Colonic mucosa (tissue), 4 donors: ENCODE measurements around the gene AGFG1. TPM values are rescaled to one million over a fixed set of nuclear protein-coding genes. Genes with fewer than 3 reads are reported as not detected.

ENCODE experiments used
- DNase-seq: peaks from one replicate; pipeline ENCODE4 v3.0.0-alpha.2; 2020
- H3K27ac ChIP-seq: fragments of 200-600 bp; one replicate; pipeline ENCODE4 v1.8.0; 2021
- H3K27me3 ChIP-seq: fragments of 200-600 bp; one replicate; pipeline ENCODE4 v1.8.0; 2021
- H3K36me3 ChIP-seq: fragments of 200-600 bp; one replicate; pipeline ENCODE4 v1.8.0; 2021
- H3K4me1 ChIP-seq: fragments of 200-600 bp; one replicate; pipeline ENCODE4 v1.8.0; 2021; ENCODE audit warnings: mild to moderate bottlenecking
- H3K4me3 ChIP-seq: fragments of 200-600 bp; one replicate; pipeline ENCODE4 v1.8.0; 2021
- H3K9ac ChIP-seq, 2 donors: one replicate each; pipeline ENCODE4 v1.7.0; 2013; ENCODE audit warnings: control low read depth in 2 of 2, low read depth in 2 of 2, low read length in 2 of 2
- H3K9me3 ChIP-seq: fragments of 200-600 bp; one replicate; pipeline ENCODE4 v1.8.0; 2021
- CTCF ChIP-seq: fragments of 200-600 bp; IDR thresholded peaks from one replicate; pipeline ENCODE4 v1.8.0; 2022; ENCODE audit warnings: antibody characterized with exemption, mild to moderate bottlenecking
- intact Hi-C: fragments of 100-400 bp; cut with DNase I; formaldehyde crosslinking; loops from one replicate; pipeline ENCODE4 v1.14.1; 2022
- total RNA-seq, 2 donors: library from RNA; stranded (reverse); fragmentation: NEBNext Ultra II Directional in 1 of 2; extraction: Animal tissue kit (Norgen Biotek cat#: 25700) in 1 of 2; gene quantifications; one replicate each; pipeline ENCODE4 v1.2.1, GENCODE V29; 2021
- donor health status: healthy.
- donor health status: DM: no; HTN: no; CAD: no.
- donor health status: DM: no; HTN: no; CAD: no.

The AGFG1 gene
- total RNA-seq, 2 donors from 2014 or later = 83.3 to 101 TPM

- no peaks in the 10 kb centered on the region for H3K9me3 ChIP-seq
- no peaks in the 10 kb centered on the region for H3K36me3 ChIP-seq
- H3K4me1 ChIP-seq = peaks cover 8% of the 10 kb centered on the region
- no peak overlapping the region for H3K4me3 ChIP-seq
- no peak overlapping the region for H3K9ac ChIP-seq
- H3K27me3 ChIP-seq = no peaks in the 10 kb centered on the region
- TF ChIP-seq CTCF = no peak
- intact Hi-C loops = no loop called here
- peak; percentile 52 for DNase-seq
- H3K27ac ChIP-seq = peak overlapping the region; percentile 82
Observed at GRCh38 chr2:227450311-227450841, 21.6 kb upstream of the AGFG1 start.

- peak; percentile 33 for DNase-seq
- Histone ChIP-seq H3K4me3 (no peak overlapping the region), H3K9me3 (no peaks in the 10 kb centered on the region), H3K4me1 (peaks cover 8% of the 10 kb centered on the region), H3K27me3 (no peaks in the 10 kb centered on the region), H3K36me3 (no peaks in the 10 kb centered on the region), H3K9ac (no peak overlapping the region), H3K27ac (peak overlapping the region; percentile 82)
- TF ChIP-seq CTCF = no peak
- intact Hi-C loops = no loop called here
Observed at GRCh38 chr2:227450926-227451654, 20.9 kb upstream of the AGFG1 start.

GRCh38 chr2:227451655-227451992 lies 20.3 kb upstream of the AGFG1 start:
- Histone ChIP-seq H3K9ac (no peak overlapping the region), H3K27me3 (no peaks in the 10 kb centered on the region), H3K4me3 (no peak overlapping the region), H3K36me3 (no peaks in the 10 kb centered on the region), H3K4me1 (peaks cover 8% of the 10 kb centered on the region), H3K27ac (peak overlapping the region; percentile 82), H3K9me3 (no peaks in the 10 kb centered on the region)
- intact Hi-C loops = no loop called here
- TF ChIP-seq CTCF = no peak
- DNase-seq = no peak

GRCh38 chr2:227453810-227454209 lies 18.1 kb upstream of the AGFG1 start:
- Histone ChIP-seq H3K4me1 (peaks cover 8% of the 10 kb centered on the region), H3K9ac (no peak overlapping the region), H3K27ac (no peak overlapping the region), H3K27me3 (no peaks in the 10 kb centered on the region), H3K4me3 (no peak overlapping the region), H3K9me3 (no peaks in the 10 kb centered on the region), H3K36me3 (no peaks in the 10 kb centered on the region)
- no peak for DNase-seq
- intact Hi-C loops = no loop called here
- no peak for TF ChIP-seq CTCF

GRCh38 chr2:227454323-227454860 lies 17.6 kb upstream of the AGFG1 start:
- no peaks in the 10 kb centered on the region for H3K27me3 ChIP-seq
- H3K9ac ChIP-seq = no peak overlapping the region
- no peak for TF ChIP-seq CTCF

More at GRCh38 chr2:227454323-227454860, 17.6 kb upstream of the AGFG1 start:
- no peak for DNase-seq
- intact Hi-C loops = no loop called here
- peaks cover 8% of the 10 kb centered on the region for H3K4me1 ChIP-seq
- H3K36me3 ChIP-seq = no peaks in the 10 kb centered on the region
- H3K27ac ChIP-seq = no peak overlapping the region
- H3K9me3 ChIP-seq = no peaks in the 10 kb centered on the region
- no peak overlapping the region for H3K4me3 ChIP-seq
